CD4-positive, CD25-positive, alpha-beta regulatory T cell (primary cell): Measurements from ENCODE around the gene CD300LG. TPM values are rescaled to one million over a fixed set of nuclear protein-coding genes. Genes with fewer than 3 reads are reported as not detected.

Source experiments
- ATAC-seq, 2 donors: fragments of 150-1000 bp; cut with Tn5 transposase; one replicate each; pipeline ENCODE4 v1.10.0; 2021; ENCODE audit warnings: low read depth in 2 of 2, moderate number of reproducible peaks in 2 of 2, moderate library complexity in 1 of 2
- DNase-seq, 3 donors: peaks; one replicate each; pipeline versions ENCODE4 v3.0.0 to v3.0.0-alpha.2; 2012 to 2022; ENCODE audit warnings: mixed read lengths in 1 of 3
- H3K27ac ChIP-seq: one replicate; pipeline ENCODE4 v1.7.0; 2013; ENCODE audit warnings: mild to moderate bottlenecking, low read length; ENCODE audit not compliant: insufficient read depth, poor library complexity, severe bottlenecking
- H3K27me3 ChIP-seq: one replicate; pipeline ENCODE4 v1.7.0; 2013; ENCODE audit warnings: low read length; ENCODE audit not compliant: control insufficient read depth, insufficient read depth
- H3K36me3 ChIP-seq: one replicate; pipeline ENCODE4 v1.7.0; 2013; ENCODE audit warnings: mild to moderate bottlenecking, low read length, moderate library complexity; ENCODE audit not compliant: control insufficient read depth, insufficient read depth
- H3K4me1 ChIP-seq: 2 replicates; pipeline ENCODE4 v1.7.0; 2013; ENCODE audit warnings: mild to moderate bottlenecking, low read length; ENCODE audit not compliant: insufficient read depth, control insufficient read depth, poor library complexity, severe bottlenecking
- H3K4me3 ChIP-seq: one replicate; pipeline ENCODE4 v1.7.0; 2013; ENCODE audit warnings: low read depth, mild to moderate bottlenecking, low read length, moderate library complexity
- H3K9me3 ChIP-seq, 2 experiments: 1 replicate in 1 of 2; 2 replicates in 1 of 2; pipeline ENCODE4 v1.7.0; 2013; ENCODE audit warnings: low read length in 2 of 2, mild to moderate bottlenecking in 1 of 2, moderate library complexity in 1 of 2; ENCODE audit not compliant: control insufficient read depth in 2 of 2
- H3K27ac Mint-ChIP-seq, 3 donors: one replicate each; pipeline ENCODE4 v1.8.0; 2020 to 2022; ENCODE audit warnings: mild to moderate bottlenecking in 3 of 3, mixed read lengths in 3 of 3, moderate library complexity in 2 of 3
- H3K27me3 Mint-ChIP-seq: one replicate; pipeline ENCODE4 v1.8.0; 2022; ENCODE audit warnings: mild to moderate bottlenecking, mixed read lengths
- H3K36me3 Mint-ChIP-seq: one replicate; pipeline ENCODE4 v1.8.0; 2020; ENCODE audit warnings: mixed read lengths
- H3K4me1 Mint-ChIP-seq, 4 donors: one replicate each; pipeline ENCODE4 v1.8.0; 2020 to 2022; ENCODE audit warnings: mixed read lengths in 4 of 4, mild to moderate bottlenecking in 1 of 4
- H3K4me3 Mint-ChIP-seq, 4 donors: one replicate each; pipeline ENCODE4 v1.8.0; 2020 to 2022; ENCODE audit warnings: mild to moderate bottlenecking in 4 of 4, mixed read lengths in 4 of 4, moderate library complexity in 3 of 4
- H3K9me3 Mint-ChIP-seq, 7 donors: one replicate each; pipeline ENCODE4 v1.8.0; 2020 to 2022; ENCODE audit warnings: mixed read lengths in 7 of 7, mild to moderate bottlenecking in 3 of 7, moderate library complexity in 2 of 7
- polyA plus RNA-seq, 4 donors: library from polyadenylated mRNA; unstranded; fragments of 300-500 nt; fragmentation: Illumina TruSeq; gene quantifications; one replicate each; pipeline ENCODE4 v1.2.3, GENCODE V29; 2021
- total RNA-seq: library from RNA; stranded (reverse); gene quantifications from one replicate; pipeline ENCODE4 v1.2.3, GENCODE V29; 2022

CD300LG gene
- total and polyA plus RNA-seq, 5 donors from 2014 or later = not detected

- Histone ChIP-seq H3K4me3 (no peak overlapping the region), H3K9me3 (no peaks in the 10 kb centered on the region), H3K27me3 (peaks cover 2% of the 10 kb centered on the region), H3K4me1 (no peaks in the 10 kb centered on the region), H3K36me3 (no peaks in the 10 kb centered on the region), H3K27ac (no peak overlapping the region)
- no peaks in the 10 kb centered on the region for H3K9me3 Mint-ChIP-seq
- no peaks in the 10 kb centered on the region for H3K4me1 Mint-ChIP-seq
- H3K36me3 Mint-ChIP-seq = no peaks in the 10 kb centered on the region
- no peak overlapping the region for H3K4me3 Mint-ChIP-seq
- peak; percentile 93 to 96 for ATAC-seq
- peak; percentile 42 to 61 (median 57) for DNase-seq
- H3K27me3 Mint-ChIP-seq = peaks cover 46% of the 10 kb centered on the region
- no peak overlapping the region for H3K27ac Mint-ChIP-seq
These were observed 709 bp upstream of the CD300LG start for GRCh38 chr17:43846221-43846712.

- no peak overlapping the region for H3K27ac ChIP-seq
- ATAC-seq (no peak), DNase-seq (no peak)
- peaks cover 2% of the 10 kb centered on the region for H3K27me3 ChIP-seq
- H3K4me1 Mint-ChIP-seq = no peaks in the 10 kb centered on the region
- H3K36me3 ChIP-seq = no peaks in the 10 kb centered on the region
- H3K9me3 ChIP-seq = no peaks in the 10 kb centered on the region
- no peak overlapping the region for H3K4me3 ChIP-seq
- H3K4me3 Mint-ChIP-seq = no peak overlapping the region
- H3K27me3 Mint-ChIP-seq = peaks cover 41% of the 10 kb centered on the region
- H3K36me3 Mint-ChIP-seq = no peaks in the 10 kb centered on the region
- H3K4me1 ChIP-seq = no peaks in the 10 kb centered on the region
- no peak overlapping the region for H3K27ac Mint-ChIP-seq
- peaks cover 0 to 3% (median 0%) of the 10 kb centered on the region in 7 donors for H3K9me3 Mint-ChIP-seq
These were observed 1.6 kb downstream of the CD300LG start for GRCh38 chr17:43848601-43849000.

GRCh38 chr17:43849116-43849515 is 2.1 kb downstream of the CD300LG start:
- Mint-ChIP-seq H3K4me3 (no peak overlapping the region), H3K4me1 (no peaks in the 10 kb centered on the region), H3K9me3 (peaks cover 0 to 3% (median 0%) of the 10 kb centered on the region in 7 donors), H3K27ac (peak overlapping the region in 1 of 3 donors; percentile 23), H3K36me3 (no peaks in the 10 kb centered on the region), H3K27me3 (peaks cover 41% of the 10 kb centered on the region)
- ATAC-seq = no peak
- Histone ChIP-seq H3K27ac (no peak overlapping the region), H3K27me3 (peaks cover 2% of the 10 kb centered on the region), H3K36me3 (no peaks in the 10 kb centered on the region), H3K9me3 (no peaks in the 10 kb centered on the region), H3K4me3 (no peak overlapping the region), H3K4me1 (no peaks in the 10 kb centered on the region)
- no peak for DNase-seq

DNA sequence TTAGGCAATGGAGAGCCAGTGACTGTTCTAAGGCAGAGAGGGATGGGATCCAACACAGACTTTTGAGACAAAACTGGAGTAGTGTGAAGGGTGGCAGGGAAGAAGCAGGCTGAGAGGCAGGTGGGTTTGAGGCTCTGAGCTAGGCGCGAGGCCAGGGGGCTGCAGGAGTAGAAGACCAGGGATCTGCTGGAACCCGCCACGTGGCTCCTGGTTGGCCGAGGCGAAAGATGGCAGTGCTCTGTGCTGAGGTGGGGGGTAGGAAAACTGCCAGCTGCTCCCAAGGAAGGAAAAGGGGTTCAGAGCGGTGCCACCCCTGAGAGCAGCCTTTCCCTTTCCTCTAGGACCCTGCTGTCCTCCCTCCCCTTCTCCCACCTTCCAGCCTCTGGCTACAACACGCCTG is 5.6 kb downstream of the CD300LG start:
- Histone ChIP-seq H3K9me3 (no peaks in the 10 kb centered on the region), H3K27me3 (peaks cover 2% of the 10 kb centered on the region), H3K4me3 (no peak overlapping the region), H3K4me1 (no peaks in the 10 kb centered on the region), H3K36me3 (no peaks in the 10 kb centered on the region), H3K27ac (no peak overlapping the region)
- Mint-ChIP-seq H3K9me3 (peaks cover 0 to 3% (median 0%) of the 10 kb centered on the region in 7 donors), H3K36me3 (no peaks in the 10 kb centered on the region), H3K4me1 (no peaks in the 10 kb centered on the region), H3K4me3 (no peak overlapping the region), H3K27me3 (peaks cover 31% of the 10 kb centered on the region), H3K27ac (no peak overlapping the region)
- DNase-seq (no peak), ATAC-seq (no peak)

DNA sequence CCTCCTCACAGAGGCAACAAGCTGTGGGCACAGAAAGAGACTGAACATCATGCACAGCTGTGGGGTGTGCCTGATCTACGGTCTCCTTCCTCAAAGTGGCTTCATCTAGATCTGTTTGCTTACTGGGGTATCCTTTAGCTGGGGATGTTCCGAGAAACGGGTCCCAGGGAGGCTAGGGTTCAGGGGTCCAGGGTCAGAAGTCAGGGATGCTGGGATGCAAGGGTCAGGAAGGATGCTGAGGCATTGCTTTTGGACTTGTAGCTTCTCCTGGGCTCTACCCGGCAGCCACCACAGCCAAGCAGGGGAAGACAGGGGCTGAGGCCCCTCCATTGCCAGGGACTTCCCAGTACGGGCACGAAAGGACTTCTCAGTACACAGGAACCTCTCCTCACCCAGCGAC is 6.6 kb downstream of the CD300LG start:
- no peaks in the 10 kb centered on the region for H3K36me3 Mint-ChIP-seq
- Histone ChIP-seq H3K9me3 (no peaks in the 10 kb centered on the region), H3K27ac (no peak overlapping the region), H3K4me3 (no peak overlapping the region), H3K27me3 (peaks cover 2% of the 10 kb centered on the region), H3K4me1 (no peaks in the 10 kb centered on the region), H3K36me3 (no peaks in the 10 kb centered on the region)
- H3K27ac Mint-ChIP-seq = no peak overlapping the region
- H3K9me3 Mint-ChIP-seq = peaks cover 0 to 3% (median 0%) of the 10 kb centered on the region in 7 donors
- DNase-seq (no peak), ATAC-seq (no peak)
- H3K4me1 Mint-ChIP-seq = no peaks in the 10 kb centered on the region
- H3K4me3 Mint-ChIP-seq = no peak overlapping the region
- H3K27me3 Mint-ChIP-seq = peaks cover 29% of the 10 kb centered on the region

- Mint-ChIP-seq H3K27me3 (peaks cover 23% of the 10 kb centered on the region), H3K9me3 (peaks cover 0 to 3% (median 0%) of the 10 kb centered on the region in 7 donors), H3K36me3 (no peaks in the 10 kb centered on the region), H3K27ac (no peak overlapping the region), H3K4me3 (no peak overlapping the region), H3K4me1 (no peaks in the 10 kb centered on the region)
- H3K4me3 ChIP-seq = no peak overlapping the region
- H3K9me3 ChIP-seq = no peaks in the 10 kb centered on the region
- peaks cover 2% of the 10 kb centered on the region for H3K27me3 ChIP-seq
- no peaks in the 10 kb centered on the region for H3K36me3 ChIP-seq
- no peaks in the 10 kb centered on the region for H3K4me1 ChIP-seq
- H3K27ac ChIP-seq = no peak overlapping the region
- ATAC-seq (no peak), DNase-seq (no peak)
These were observed 7.5 kb downstream of the CD300LG start for GRCh38 chr17:43854498-43854897.

DNA sequence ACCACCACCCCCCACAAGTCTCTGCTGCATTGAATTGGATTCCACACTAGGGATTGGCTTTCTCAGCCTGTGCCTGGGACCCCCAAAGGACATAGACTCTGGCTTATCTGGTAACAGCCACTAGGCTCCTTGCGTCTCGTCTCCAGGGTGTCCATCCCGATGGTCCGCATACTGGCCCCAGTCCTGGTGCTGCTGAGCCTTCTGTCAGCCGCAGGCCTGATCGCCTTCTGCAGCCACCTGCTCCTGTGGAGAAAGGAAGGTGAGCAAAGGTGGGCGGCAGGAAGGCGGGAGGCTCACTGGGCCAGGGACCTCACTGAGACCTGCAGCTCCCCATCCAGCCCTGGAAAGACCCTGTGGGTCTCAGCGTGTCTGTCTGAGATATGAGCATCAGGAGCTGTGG is 8.1 kb downstream of the CD300LG start:
- Histone ChIP-seq H3K27ac (no peak overlapping the region), H3K4me1 (no peaks in the 10 kb centered on the region), H3K4me3 (no peak overlapping the region), H3K9me3 (no peaks in the 10 kb centered on the region), H3K27me3 (no peaks in the 10 kb centered on the region), H3K36me3 (no peaks in the 10 kb centered on the region)
- H3K4me1 Mint-ChIP-seq = no peaks in the 10 kb centered on the region
- no peaks in the 10 kb centered on the region for H3K36me3 Mint-ChIP-seq
- H3K27me3 Mint-ChIP-seq = peaks cover 19% of the 10 kb centered on the region
- H3K27ac Mint-ChIP-seq = no peak overlapping the region
- DNase-seq (no peak), ATAC-seq (no peak)
- no peak overlapping the region for H3K4me3 Mint-ChIP-seq
- peaks cover 0 to 3% (median 0%) of the 10 kb centered on the region in 7 donors for H3K9me3 Mint-ChIP-seq

DNA sequence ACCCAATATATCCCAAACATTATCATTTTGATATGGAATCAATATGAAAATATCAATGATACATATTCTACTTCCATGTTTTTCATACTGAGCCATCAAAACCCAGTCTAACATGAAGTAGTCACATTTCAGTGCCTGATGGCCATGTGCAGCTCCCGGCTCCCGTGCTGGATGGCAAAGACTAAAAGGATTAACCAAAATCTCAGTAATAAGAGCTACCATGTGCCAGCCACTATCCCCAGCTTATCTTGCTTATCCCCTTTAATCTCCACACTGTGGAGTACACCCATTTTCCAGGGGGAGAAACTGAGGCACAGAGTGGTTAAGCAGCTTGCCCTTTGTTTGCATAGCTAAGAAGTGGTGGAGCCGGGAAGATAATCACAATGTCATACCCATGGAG is 9.2 kb downstream of the CD300LG start:
- ATAC-seq = no peak
- no peaks in the 10 kb centered on the region for H3K27me3 ChIP-seq

More for the DNA sequence above, 9.2 kb downstream of the CD300LG start:
- no peak overlapping the region for H3K27ac ChIP-seq
- Mint-ChIP-seq H3K27me3 (peaks cover 9% of the 10 kb centered on the region), H3K4me1 (no peaks in the 10 kb centered on the region), H3K27ac (no peak overlapping the region), H3K36me3 (no peaks in the 10 kb centered on the region), H3K4me3 (no peak overlapping the region), H3K9me3 (peaks cover 0 to 3% (median 0%) of the 10 kb centered on the region in 7 donors)
- no peaks in the 10 kb centered on the region for H3K9me3 ChIP-seq
- DNase-seq = no peak
- H3K36me3 ChIP-seq = no peaks in the 10 kb centered on the region
- H3K4me3 ChIP-seq = no peak overlapping the region
- no peaks in the 10 kb centered on the region for H3K4me1 ChIP-seq
